GM10266 (cell line): Measurements from ENCODE around the gene OLA1.

Source experiments
- DNase-seq: peaks from one replicate; pipeline ENCODE4 v3.0.0; 2012; ENCODE audit errors: extremely low spot score
- TF ChIP-seq, protein P1 (sequence below): IDR thresholded peaks from 2 replicates; pipeline ENCODE4 v1.5.1; 2012; ENCODE audit warnings: mild to moderate bottlenecking, low read depth; ENCODE audit not compliant: control insufficient read depth, insufficient read depth; ENCODE audit errors: missing control alignments

Gene OLA1

DNA sequence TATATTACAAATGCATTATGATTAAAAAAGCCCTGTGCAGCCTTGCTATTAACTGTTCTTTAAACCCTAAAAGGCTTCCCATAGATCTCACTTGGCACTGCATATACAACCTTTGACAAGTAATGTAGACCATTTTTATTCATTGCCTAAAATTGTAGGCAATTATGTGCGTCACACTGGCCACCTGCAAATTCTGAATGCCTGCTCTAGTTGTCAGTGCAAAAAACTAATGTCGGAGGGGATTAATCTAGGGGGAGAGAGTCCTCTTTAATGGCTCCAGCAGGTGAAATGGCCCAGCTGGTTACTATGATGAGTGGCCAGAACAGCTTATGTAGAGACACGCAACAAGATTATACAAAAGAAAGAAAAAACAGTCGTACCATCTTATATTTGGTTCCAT, 123.2 kb downstream of the OLA1 start:
- DNase-seq: no peak
- TF ChIP-seq, protein P1, sequence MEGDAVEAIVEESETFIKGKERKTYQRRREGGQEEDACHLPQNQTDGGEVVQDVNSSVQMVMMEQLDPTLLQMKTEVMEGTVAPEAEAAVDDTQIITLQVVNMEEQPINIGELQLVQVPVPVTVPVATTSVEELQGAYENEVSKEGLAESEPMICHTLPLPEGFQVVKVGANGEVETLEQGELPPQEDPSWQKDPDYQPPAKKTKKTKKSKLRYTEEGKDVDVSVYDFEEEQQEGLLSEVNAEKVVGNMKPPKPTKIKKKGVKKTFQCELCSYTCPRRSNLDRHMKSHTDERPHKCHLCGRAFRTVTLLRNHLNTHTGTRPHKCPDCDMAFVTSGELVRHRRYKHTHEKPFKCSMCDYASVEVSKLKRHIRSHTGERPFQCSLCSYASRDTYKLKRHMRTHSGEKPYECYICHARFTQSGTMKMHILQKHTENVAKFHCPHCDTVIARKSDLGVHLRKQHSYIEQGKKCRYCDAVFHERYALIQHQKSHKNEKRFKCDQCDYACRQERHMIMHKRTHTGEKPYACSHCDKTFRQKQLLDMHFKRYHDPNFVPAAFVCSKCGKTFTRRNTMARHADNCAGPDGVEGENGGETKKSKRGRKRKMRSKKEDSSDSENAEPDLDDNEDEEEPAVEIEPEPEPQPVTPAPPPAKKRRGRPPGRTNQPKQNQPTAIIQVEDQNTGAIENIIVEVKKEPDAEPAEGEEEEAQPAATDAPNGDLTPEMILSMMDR: no peak

DNA sequence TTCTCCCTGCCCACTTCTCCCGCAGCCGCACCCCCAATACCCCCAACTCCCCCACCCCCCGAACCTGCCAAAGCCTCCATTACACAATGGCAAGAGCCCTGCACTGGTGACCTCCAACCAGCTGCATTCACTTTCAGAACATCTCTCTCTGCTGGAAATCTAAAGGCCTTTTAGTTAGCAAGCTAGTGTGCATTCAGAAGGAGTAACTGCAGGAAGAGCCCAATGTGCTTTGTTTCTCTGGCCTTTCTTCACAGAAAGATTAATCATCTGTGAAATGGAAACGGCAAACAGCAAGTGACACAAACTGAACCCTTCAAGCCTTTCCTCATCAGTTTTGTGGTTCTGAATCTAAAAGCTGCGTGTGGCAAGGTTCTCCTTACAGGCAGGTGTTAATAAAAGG, 124.2 kb downstream of the OLA1 start:
- TF ChIP-seq, protein P1: no peak
- DNase-seq: no peak

DNA sequence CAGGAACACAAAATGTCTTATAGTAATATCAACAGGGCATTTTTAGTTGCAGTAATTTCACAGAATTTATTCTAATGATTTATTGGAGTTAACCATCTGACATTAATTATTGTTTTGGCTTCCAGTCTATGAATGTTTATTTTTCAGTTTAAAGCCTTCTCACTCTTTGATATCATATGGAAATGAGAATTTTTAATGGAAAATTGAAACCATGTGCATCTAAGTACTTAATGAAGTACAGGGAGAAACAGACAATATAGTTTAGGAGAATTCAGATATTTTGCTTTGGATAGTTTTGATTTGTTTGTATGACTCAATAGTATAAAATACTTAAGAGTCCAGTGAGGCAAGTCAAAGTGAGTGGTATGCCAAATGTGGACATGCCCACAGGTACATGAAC, 126.1 kb downstream of the OLA1 start:
- TF ChIP-seq, protein P1: no peak
- no peak for DNase-seq

DNA sequence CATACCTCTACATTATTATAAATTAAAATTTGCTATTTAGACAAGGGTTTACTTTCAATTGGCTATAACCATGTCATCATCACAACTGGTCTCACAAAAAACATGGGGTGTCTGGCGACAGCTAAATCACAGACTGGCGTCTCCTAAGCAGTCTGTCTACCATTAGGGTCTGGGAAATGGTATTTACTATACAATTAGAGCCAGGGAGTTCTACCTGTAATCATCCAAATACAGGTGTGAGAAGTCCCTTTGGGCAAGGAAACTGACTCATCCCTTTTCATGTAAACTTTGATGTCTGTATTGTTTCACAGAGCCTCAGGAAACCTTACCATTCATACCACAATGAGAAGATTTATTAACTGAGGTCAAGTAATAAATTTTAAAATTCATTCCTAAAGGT, 126.7 kb downstream of the OLA1 start:
- TF ChIP-seq, protein P1: no peak
- no peak for DNase-seq

DNA sequence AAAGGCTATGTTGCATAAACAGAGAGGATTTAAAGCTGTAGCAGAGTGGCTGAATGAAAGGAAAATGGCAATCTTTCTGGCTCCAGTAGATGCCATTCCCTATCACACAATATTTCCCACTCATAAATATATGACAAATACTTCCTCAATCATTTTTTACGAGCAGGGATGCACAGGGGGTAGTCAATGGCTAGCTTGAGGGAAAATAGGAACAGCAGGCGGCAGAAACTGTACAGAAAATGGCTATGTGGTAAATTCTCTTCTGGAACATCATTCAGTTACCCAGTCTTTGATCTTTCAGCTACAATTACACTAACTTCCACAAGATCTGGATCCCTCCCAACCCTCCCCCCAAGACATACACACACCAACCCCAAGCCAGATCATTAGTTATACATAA, 127.2 kb downstream of the OLA1 start:
- TF ChIP-seq, protein P1: no peak

DNA sequence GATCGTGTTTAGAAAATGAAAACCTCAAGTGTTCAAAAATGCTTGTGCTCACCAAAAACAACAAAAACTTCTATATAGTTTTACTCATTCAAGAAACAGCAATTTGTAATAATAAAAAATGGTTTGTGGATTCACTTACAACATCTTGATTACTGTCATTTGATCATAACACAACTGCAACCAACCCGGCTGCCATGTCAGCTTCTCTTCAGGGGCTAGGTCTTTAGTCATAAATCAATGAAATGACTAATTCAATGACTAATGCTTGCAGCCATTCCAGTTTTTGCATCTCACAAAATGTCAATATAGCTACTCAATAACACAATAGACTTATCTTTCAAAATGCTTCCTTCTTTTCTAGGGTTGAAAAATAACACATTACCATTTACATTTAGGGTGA, 128.0 kb downstream of the OLA1 start:
- no peak for DNase-seq
- TF ChIP-seq, protein P1: no peak

More for the DNA sequence above, 127.2 kb downstream of the OLA1 start:
- DNase-seq: no peak

DNA sequence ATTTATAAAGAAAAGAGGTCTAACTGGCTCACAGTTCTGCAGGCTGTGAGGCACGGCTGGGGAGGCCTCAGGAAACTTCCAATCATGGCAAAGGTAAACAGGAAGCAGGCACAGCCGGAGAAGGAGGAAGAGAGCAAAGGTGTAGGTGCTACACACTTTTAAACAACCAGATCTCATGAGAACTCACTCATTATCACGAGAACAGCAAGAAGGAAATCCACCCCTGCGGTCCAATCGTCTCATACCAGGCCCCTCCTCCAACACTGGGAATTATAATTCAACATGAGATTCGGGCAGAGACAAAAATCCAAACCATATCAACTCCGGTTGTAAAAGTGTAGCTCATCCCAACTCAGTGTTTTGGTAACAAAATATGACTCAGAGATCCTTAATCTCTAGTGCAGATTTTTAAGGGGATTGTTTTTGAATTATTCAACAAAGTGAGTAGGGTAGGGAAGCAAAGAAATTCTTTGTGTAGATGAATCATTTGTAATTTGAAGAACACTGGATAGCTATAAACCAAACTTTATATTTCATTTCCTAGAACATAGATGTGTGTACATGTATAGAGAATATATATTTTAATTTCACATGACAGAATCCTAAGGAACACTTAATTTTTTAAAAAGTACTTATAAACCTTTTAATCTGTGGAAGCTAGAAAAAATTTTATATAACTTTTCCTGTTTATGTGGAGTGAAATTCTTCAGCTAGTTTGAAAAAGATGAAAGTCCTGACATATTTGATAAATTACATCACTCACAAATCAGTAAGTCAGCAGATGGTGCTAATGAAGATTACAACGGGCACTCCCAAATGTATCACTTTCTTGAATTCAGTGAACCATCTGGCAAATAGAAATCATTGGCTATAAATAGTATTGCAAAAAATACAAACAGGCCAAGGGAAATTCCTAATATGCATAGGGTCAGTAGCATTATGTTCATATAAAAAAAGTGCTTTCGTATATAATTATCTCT, 130.1 kb downstream of the OLA1 start:
- DNase-seq: no peak
- TF ChIP-seq, protein P1: no peak
